Calu3 (cell line): ENCODE results near the gene TPP2. TPM values are rescaled to one million over a fixed set of nuclear protein-coding genes. Genes with fewer than 3 reads are reported as not detected.

Source experiments
- BruUV-seq: library from RNA; stranded (reverse); fragments of 400-500 nt; replicated peaks from 2 replicates; lab custom pipeline; 2021; lab: Mats Ljungman, UMichigan
- CTCF ChIA-PET: fragments of 300-600 bp; sonication (Branson Sonifier 250); formaldehyde crosslinking; loops from one replicate; lab custom pipeline; 2022; ENCODE audit warnings: antibody characterized with exemption; lab: Charles Lee
- DNase-seq: peaks from one replicate; pipeline ENCODE4 v3.0.0; 2022
- H3K27ac Mint-ChIP-seq: one replicate; pipeline ENCODE4 v1.8.0; 2022; ENCODE audit warnings: mixed read lengths; ENCODE audit not compliant: unreplicated experiment
- H3K27me3 Mint-ChIP-seq: one replicate; pipeline ENCODE4 v1.8.0; 2022; ENCODE audit warnings: mixed read lengths; ENCODE audit not compliant: unreplicated experiment
- H3K36me3 Mint-ChIP-seq: one replicate; pipeline ENCODE4 v1.8.0; 2022; ENCODE audit warnings: mild to moderate bottlenecking, moderate library complexity, mixed read lengths; ENCODE audit not compliant: insufficient read depth, unreplicated experiment
- H3K4me1 Mint-ChIP-seq: one replicate; pipeline ENCODE4 v1.8.0; 2022; ENCODE audit warnings: mild to moderate bottlenecking, low read depth, mixed read lengths; ENCODE audit not compliant: unreplicated experiment
- H3K4me3 Mint-ChIP-seq: one replicate; pipeline ENCODE4 v1.8.0; 2022; ENCODE audit warnings: mild to moderate bottlenecking, low read depth, moderate library complexity, mixed read lengths; ENCODE audit not compliant: unreplicated experiment
- H3K9me3 Mint-ChIP-seq: one replicate; pipeline ENCODE4 v1.8.0; 2022; ENCODE audit warnings: low read depth, mixed read lengths; ENCODE audit not compliant: unreplicated experiment
- CTCF ChIP-seq: fragments of 200-600 bp; IDR thresholded peaks from one replicate; pipeline ENCODE4 v1.8.0; 2022; ENCODE audit warnings: antibody characterized with exemption; ENCODE audit not compliant: unreplicated experiment
- intact Hi-C: fragments of 100-400 bp; cut with micrococcal nuclease; formaldehyde crosslinking; loops from one replicate; pipeline ENCODE4 v1.10.0; 2022; ENCODE audit not compliant: unreplicated experiment
- total RNA-seq: library from RNA; stranded (reverse); gene quantifications from 2 replicates; pipeline ENCODE4 v1.2.3, GENCODE V29; 2022

The TPP2 gene
- total RNA-seq, 1 experiment from 2014 or later, result 17.3 TPM

GRCh38 chr13:102688306-102688973 lies 91.7 kb downstream of the TPP2 start:
- Mint-ChIP-seq H3K27ac (no peak overlapping the region), H3K36me3 (no peaks in the 10 kb centered on the region), H3K4me1 (peaks cover 8% of the 10 kb centered on the region), H3K27me3 (peaks cover 13% of the 10 kb centered on the region), H3K4me3 (no peak overlapping the region), H3K9me3 (no peaks in the 10 kb centered on the region)
- TF ChIP-seq CTCF, result no peak
- no peak for DNase-seq
- intact Hi-C loops, result no loop called here
- no TSS peak for BruUV-seq
- CTCF ChIA-PET, result no interaction called here

GRCh38 chr13:102690883-102691282 lies 94.1 kb downstream of the TPP2 start:
- intact Hi-C loops, result no loop called here
- no TSS peak for BruUV-seq
- Mint-ChIP-seq H3K27ac (no peak overlapping the region), H3K36me3 (no peaks in the 10 kb centered on the region), H3K4me3 (no peak overlapping the region), H3K9me3 (no peaks in the 10 kb centered on the region), H3K27me3 (peaks cover 26% of the 10 kb centered on the region), H3K4me1 (peaks cover 8% of the 10 kb centered on the region)
- no peak for TF ChIP-seq CTCF
- DNase-seq, result no peak
- CTCF ChIA-PET, result no interaction called here

DNA sequence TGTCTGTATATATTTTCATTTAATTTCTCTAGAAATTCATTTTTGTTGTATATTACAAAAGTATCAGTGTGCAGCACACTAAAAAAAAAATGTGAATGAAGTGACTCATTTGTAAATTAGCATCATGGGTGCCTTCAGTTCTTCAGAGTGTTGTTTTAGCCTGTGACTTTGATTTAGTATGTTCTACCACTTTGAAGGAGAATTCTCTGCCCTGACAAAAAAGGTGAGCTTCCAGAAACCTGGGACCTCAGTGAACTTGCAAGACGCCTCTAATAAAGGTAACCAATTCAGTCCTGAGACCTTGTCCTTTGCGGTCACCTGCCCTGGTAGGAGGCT lies 95.7 kb downstream of the TPP2 start:
- peaks cover 8% of the 10 kb centered on the region for H3K4me1 Mint-ChIP-seq
- intact Hi-C loops, result no loop called here
- peaks cover 26% of the 10 kb centered on the region for H3K27me3 Mint-ChIP-seq
- no peak for TF ChIP-seq CTCF
- no peak for DNase-seq
- H3K36me3 Mint-ChIP-seq, result no peaks in the 10 kb centered on the region
- no peak overlapping the region for H3K4me3 Mint-ChIP-seq
- no TSS peak for BruUV-seq
- CTCF ChIA-PET, result no interaction called here
- no peaks in the 10 kb centered on the region for H3K9me3 Mint-ChIP-seq
- H3K27ac Mint-ChIP-seq, result no peak overlapping the region

DNA sequence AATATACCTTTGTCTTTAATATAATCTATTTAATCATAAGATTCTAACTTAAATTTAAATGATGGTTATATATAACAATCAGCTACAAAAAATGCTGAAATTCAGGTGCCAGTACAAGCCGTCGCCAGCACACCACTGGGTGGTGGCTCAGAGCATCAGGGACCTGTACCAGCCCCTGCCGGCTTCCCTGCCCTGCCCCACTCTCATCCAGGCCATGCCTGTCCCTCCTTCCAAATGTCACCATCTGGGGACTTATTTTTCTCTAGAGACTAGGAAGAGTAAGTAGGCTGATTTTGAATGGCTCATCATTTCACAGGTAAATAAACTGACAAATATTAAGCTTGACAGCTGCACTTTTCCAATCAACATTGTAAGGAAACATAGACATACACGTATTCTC lies 96.5 kb downstream of the TPP2 start:
- BruUV-seq, result no TSS peak
- no peak overlapping the region for H3K4me3 Mint-ChIP-seq
- intact Hi-C loops, result no loop called here
- no peak overlapping the region for H3K27ac Mint-ChIP-seq
- peaks cover 26% of the 10 kb centered on the region for H3K27me3 Mint-ChIP-seq
- H3K4me1 Mint-ChIP-seq, result peaks cover 8% of the 10 kb centered on the region
- CTCF ChIA-PET, result no interaction called here
- TF ChIP-seq CTCF, result no peak
- no peaks in the 10 kb centered on the region for H3K9me3 Mint-ChIP-seq
- H3K36me3 Mint-ChIP-seq, result no peaks in the 10 kb centered on the region
- DNase-seq, result no peak
